H1 (cell line): Measurements from ENCODE around the gene ANO2. TPM values are rescaled to one million over a fixed set of nuclear protein-coding genes. Genes with fewer than 3 reads are reported as not detected.

ENCODE experiments used
- CTBP2 ChIP-seq: IDR thresholded peaks from 2 replicates; pipeline ENCODE4 v1.7.0; 2011; ENCODE audit warnings: borderline replicate concordance, mild to moderate bottlenecking, moderate library complexity, mixed read lengths, low read length; ENCODE audit not compliant: insufficient read depth, insufficient read length
- JUN ChIP-seq: IDR thresholded peaks from 2 replicates; pipeline ENCODE4 v1.6.1; 2011; ENCODE audit warnings: low read depth, mild to moderate bottlenecking, improper control_type of control experiment, low read length
- SIRT6 ChIP-seq: IDR thresholded peaks from one replicate; pipeline ENCODE4 v1.7.1; 2012; ENCODE audit warnings: low read length, inconsistent platforms
- polyA plus RNA-seq, 7 experiments: library from polyadenylated mRNA; depleted of rRNA in 3 of 7; stranded (reverse) in 5 of 7; unstranded in 2 of 7; fragments of >200 nt in 5 of 7; fragments of 200-250 nt in 2 of 7; gene quantifications; 1 replicate in 5 of 7; 2 replicates in 1 of 7; 4 replicates in 1 of 7; pipeline versions ENCODE4 v1.2.1 to v1.2.3, GENCODE V29; 2011 to 2013; ENCODE audit warnings: missing spikeins in 2 of 7, mixed read lengths in 2 of 7
- total RNA-seq: library from RNA; stranded (reverse); fragmentation: NEBNext Ultra II Directional; extraction: Animal tissue kit (Norgen Biotek cat#: 25700); gene quantifications from 2 replicates; pipeline ENCODE4 v1.2.1, GENCODE V29; 2021

ANO2 gene
- total and polyA plus RNA-seq, 2 of the 8 experiments (the other 6 are each of a cell fraction or from before 2014, with no cell fraction given): 1.9 to 5.5 TPM

DNA sequence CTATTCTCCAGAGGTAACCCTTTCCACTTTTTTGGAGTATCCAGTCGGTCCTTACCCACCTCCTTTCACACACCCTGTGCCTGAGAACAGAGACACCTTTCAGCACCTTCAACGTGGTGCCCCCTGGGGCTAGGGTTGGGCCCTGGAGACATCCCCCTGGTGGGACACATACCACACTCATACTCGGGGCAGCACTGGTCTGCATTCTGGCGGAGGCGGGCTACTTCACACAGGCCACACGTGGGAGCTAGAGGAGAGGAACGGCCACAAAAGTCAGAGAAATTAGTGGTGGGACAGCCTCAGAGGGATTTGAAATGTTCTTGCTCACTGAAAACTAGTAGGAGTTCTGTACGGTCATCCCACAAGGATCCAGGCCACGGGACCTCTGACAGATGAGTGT lies 39.8 kb upstream of the ANO2 start (continued):
- TF ChIP-seq CTBP2 (no peak), JUN (no peak), SIRT6 (no peak)
